HG03575 (cell line): Measurements from ENCODE around the gene HIVEP2.

Source experiments
- ATAC-seq: cut with Tn5 transposase; IDR thresholded peaks from one replicate; pipeline ENCODE4 v1.9.1; 2021; ENCODE audit not compliant: unreplicated experiment, insufficient number of reproducible peaks, low FRiP score; ENCODE audit errors: extremely low read depth

The HIVEP2 gene

GRCh38 chr6:142927904-142928303 is 17.1 kb downstream of the HIVEP2 start:
- ATAC-seq = no peak

DNA sequence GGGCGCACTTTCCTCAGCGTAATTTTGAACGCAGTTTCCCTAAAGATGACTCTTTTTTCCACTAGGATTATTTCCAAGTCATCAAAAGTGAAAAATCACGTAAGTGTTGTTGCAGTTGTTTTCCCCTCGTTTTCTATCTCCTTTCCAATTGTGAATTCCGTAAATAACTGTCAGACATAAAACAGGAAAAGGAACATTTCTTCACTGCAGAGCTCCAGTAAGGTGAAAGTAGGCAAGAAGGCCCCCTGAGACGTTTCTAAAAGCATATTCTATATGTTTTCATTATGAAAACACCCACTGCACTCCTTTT is 17.8 kb downstream of the HIVEP2 start:
- ATAC-seq = no peak

DNA sequence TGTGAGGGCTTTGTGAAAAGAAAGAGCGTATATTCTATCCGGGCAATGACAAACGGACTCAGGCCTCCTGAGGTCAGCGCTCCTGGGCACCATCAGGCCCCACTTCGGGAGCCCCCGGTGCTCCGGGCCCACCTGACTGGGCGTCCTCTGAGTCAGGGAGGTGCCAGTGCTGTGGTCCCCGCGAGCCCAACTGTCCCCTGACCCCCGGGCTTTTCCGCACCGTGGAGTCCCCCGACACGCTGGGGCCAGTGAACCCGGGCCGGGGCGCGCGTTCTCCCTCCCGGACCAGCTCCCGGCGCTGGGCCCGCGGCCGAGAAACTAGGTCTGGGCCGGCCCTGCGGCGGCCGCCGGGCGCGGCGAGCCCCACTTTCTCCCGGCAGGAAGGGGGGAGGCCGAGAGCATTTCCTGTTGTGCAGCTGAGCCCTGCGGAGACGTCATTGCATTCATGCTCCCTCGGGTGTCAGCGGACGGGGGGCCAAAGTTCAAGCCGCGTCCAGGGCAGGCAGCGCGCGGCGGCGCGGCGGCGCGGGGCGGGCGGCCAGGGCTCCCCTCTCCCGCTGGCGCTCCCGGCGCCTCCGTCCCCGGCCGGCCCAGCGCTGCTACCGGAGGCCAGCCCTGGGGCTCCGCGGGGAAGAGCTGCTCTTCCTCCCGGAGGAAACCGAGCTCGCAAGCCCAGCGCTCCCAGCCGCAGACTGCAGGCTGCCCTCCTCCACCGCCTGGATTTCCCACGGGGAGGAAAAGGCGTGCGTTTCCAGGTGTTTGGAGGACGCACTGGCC is 18.3 kb downstream of the HIVEP2 start:
- ATAC-seq = no peak

- no peak for ATAC-seq
Measured at GRCh38 chr6:142926177-142926493, 18.8 kb downstream of the HIVEP2 start.

- ATAC-seq = no peak
Measured at GRCh38 chr6:142925575-142926110, 19.3 kb downstream of the HIVEP2 start.

- no peak for ATAC-seq
Measured at GRCh38 chr6:142918339-142919042, 26.5 kb downstream of the HIVEP2 start.

GRCh38 chr6:142916881-142917280 is 28.1 kb downstream of the HIVEP2 start:
- no peak for ATAC-seq

- no peak for ATAC-seq
Measured at GRCh38 chr6:142914937-142915697, 29.9 kb downstream of the HIVEP2 start.

GRCh38 chr6:142914369-142914768 is 30.6 kb downstream of the HIVEP2 start:
- no peak for ATAC-seq

GRCh38 chr6:142913511-142914047 is 31.4 kb downstream of the HIVEP2 start:
- peak; percentile 77 for ATAC-seq

DNA sequence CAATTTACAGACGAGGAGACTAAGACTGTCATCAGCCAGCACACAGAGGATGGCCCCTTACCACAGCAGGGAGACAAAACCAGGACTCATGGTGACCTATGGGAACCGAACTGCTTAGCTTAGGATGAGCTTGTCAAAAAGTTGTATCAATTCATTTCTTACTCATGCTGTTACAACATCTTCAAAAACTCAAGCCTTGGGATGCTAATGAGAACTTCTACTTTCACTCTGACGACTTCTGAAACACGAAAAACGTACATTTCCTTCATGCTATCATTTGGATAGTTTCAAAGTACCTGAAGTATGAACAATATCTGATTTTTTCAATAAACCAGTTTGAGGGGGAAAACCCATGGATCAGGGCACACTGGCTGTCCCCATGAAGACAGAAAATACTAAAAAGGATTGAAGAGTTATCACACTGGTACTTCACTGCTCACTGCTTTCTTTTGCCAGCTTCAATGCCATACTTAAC is 31.9 kb downstream of the HIVEP2 start:
- ATAC-seq = peak; percentile 65

GRCh38 chr6:142912125-142912524 is 32.9 kb downstream of the HIVEP2 start:
- no peak for ATAC-seq

DNA sequence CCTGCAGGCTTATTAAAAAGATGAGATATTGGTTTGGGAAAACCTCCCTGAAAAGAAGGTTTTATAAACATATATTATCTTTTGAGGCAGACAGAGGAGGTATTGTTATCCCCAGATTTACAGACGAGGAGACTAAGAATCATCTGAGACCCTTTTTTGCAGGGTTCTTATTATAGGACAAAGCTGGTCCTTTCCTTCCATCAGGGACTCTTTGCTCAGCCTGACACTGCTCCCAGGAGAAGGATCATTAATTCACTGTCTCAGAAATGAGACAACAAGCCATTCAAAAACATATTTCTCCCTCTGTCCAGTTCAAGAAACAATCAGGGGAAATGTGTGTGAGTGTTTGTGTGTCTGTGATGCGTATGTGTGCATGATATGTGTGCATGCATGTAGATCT is 33.5 kb downstream of the HIVEP2 start:
- no peak for ATAC-seq

DNA sequence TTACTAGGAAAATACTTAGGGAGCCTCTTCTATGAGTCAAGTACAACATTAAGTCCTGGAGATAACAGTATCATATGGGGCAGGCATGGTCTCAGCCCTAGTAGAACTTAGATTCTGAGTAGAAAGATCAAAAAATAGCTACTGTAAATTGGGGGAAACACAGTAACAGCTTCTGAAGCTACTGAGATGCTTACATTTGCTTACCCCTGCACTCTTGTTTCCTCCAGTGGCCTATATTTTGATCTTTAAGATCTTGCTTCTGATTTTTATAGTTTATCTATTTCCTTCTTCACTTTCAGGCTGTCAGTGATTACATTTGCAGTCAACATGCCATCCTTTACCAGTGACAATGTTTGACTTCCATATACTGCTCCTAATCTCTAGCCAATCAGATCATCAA is 35.3 kb downstream of the HIVEP2 start:
- no peak for ATAC-seq

GRCh38 chr6:142908235-142908634 is 36.7 kb downstream of the HIVEP2 start:
- no peak for ATAC-seq

- no peak for ATAC-seq
Measured at GRCh38 chr6:142907544-142907943, 37.4 kb downstream of the HIVEP2 start.

GRCh38 chr6:142906945-142907470 is 38.0 kb downstream of the HIVEP2 start:
- no peak for ATAC-seq

DNA sequence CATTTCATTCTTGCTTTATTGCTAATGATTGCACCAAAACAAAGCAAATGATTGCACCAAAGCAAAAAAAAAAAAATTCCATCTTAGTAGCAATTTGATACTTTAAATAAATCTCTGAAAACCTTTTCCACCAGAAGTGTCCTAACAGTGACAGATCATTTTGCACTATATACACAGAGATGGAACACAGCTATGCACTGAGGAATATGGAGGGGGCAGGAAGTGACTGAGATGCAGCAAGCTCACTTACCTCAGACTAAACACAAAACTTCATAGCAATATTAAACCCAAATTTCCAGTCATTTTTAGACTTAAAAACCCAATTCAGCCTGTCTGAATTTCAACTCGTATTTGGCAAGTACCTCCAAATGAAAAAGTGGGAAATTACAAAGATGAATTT is 41.2 kb downstream of the HIVEP2 start:
- no peak for ATAC-seq

- ATAC-seq = peak; percentile 45
Measured at GRCh38 chr6:142902636-142903053, 42.3 kb downstream of the HIVEP2 start.
